Measurements from ENCODE around the gene TPI1.

Gene TPI1

GRCh38 chr12:6909421-6910145, 42.3 kb downstream of the TPI1 start:
- H3K4me1 ChIP-seq (ENCODE audit: insufficient read depth, low read length, severe bottlenecking) = peaks cover 13% of the 10 kb centered on the region
- H3K9me2 ChIP-seq (ENCODE audit: low read depth, low read length) = no peaks in the 10 kb centered on the region
- H2AFZ ChIP-seq (ENCODE audit: low read length) = no peak overlapping the region
- no peaks in the 10 kb centered on the region for H3K9me3 ChIP-seq (ENCODE audit: low read length)
- H3K36me3 ChIP-seq (ENCODE audit: insufficient read depth, low read length) = no peaks in the 10 kb centered on the region
- H3K27ac ChIP-seq (ENCODE audit: low read depth, low read length, poor library complexity, severe bottlenecking) = no peak overlapping the region
- H3K4me3 ChIP-seq (ENCODE audit: low read depth, low read length, poor library complexity, severe bottlenecking) = no peak overlapping the region
- no peak for TF ChIP-seq EZH2 (IDR thresholded peaks at IDR 0.05; ENCODE audit: borderline replicate concordance, low read length)
- TF ChIP-seq, protein P1, sequence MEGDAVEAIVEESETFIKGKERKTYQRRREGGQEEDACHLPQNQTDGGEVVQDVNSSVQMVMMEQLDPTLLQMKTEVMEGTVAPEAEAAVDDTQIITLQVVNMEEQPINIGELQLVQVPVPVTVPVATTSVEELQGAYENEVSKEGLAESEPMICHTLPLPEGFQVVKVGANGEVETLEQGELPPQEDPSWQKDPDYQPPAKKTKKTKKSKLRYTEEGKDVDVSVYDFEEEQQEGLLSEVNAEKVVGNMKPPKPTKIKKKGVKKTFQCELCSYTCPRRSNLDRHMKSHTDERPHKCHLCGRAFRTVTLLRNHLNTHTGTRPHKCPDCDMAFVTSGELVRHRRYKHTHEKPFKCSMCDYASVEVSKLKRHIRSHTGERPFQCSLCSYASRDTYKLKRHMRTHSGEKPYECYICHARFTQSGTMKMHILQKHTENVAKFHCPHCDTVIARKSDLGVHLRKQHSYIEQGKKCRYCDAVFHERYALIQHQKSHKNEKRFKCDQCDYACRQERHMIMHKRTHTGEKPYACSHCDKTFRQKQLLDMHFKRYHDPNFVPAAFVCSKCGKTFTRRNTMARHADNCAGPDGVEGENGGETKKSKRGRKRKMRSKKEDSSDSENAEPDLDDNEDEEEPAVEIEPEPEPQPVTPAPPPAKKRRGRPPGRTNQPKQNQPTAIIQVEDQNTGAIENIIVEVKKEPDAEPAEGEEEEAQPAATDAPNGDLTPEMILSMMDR (IDR thresholded peaks at IDR 0.05; ENCODE audit: low read length) = no peak
- H3K4me2 ChIP-seq (ENCODE audit: low read length) = no peak overlapping the region
- H3K79me2 ChIP-seq (ENCODE audit: insufficient read depth, low read length) = no peaks in the 10 kb centered on the region
- H3F3A ChIP-seq (ENCODE audit: insufficient read depth, low read length) = no peaks in the 10 kb centered on the region
- no peaks in the 10 kb centered on the region for H4K20me1 ChIP-seq (ENCODE audit: insufficient read depth, low read length)
- H3K9ac ChIP-seq (ENCODE audit: low read length) = no peak overlapping the region
- H3K27me3 ChIP-seq (ENCODE audit: insufficient read depth, low read length) = 0 out of 2 replicates have a peak, but pooled peaks cover 5% of the 10 kb centered on the region

DNA sequence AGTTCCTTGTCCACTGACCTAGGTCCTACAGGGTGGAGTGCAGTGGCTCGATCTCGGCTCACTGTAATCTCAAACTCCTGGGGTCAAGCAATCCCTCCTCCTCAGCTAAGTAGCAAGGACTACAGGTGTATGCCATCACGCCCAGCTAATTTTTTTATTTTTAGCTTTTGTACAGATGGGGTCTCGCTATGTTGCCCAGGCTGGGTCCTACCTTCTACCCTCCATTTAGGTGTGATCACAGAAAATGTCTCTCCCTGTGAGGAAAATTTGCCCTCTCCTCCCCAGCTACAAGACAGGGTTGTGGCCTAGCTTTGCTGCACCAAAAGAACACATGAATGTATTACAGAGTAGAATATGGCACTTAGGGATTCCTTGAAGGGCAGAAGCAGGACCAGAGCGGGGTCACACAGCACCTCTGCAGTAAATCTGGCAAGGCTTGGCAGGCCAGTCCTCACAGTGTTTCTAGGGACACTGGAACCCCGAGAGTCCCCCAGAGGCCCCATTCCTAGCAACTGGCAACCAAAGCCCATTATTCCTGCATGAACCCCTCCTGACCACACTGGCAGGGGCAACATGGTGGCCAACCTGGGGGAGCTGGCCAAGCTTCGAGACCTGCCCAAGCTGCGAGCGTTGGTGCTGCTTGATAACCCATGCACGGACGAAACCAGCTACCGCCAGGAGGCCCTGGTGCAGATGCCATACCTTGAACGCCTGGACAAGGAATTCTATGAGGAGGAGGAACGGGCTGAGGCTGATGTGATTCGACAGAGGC, 45.0 kb downstream of the TPI1 start:
- no peaks in the 10 kb centered on the region for H3K9me2 ChIP-seq (ENCODE audit: low read depth, low read length)
- no peak overlapping the region for H3K4me3 ChIP-seq (ENCODE audit: low read depth, low read length, poor library complexity, severe bottlenecking)
- H3F3A ChIP-seq (ENCODE audit: insufficient read depth, low read length) = no peaks in the 10 kb centered on the region
- no peak overlapping the region for H2AFZ ChIP-seq (ENCODE audit: low read length)
- no peak overlapping the region for H3K9ac ChIP-seq (ENCODE audit: low read length)
- H3K79me2 ChIP-seq (ENCODE audit: insufficient read depth, low read length) = no peaks in the 10 kb centered on the region
- H3K9me3 ChIP-seq (ENCODE audit: low read length) = no peaks in the 10 kb centered on the region
- H3K36me3 ChIP-seq (ENCODE audit: insufficient read depth, low read length) = no peaks in the 10 kb centered on the region
- H3K27me3 ChIP-seq (ENCODE audit: insufficient read depth, low read length) = peaks cover 10% of the 10 kb centered on the region; the same call in 1 of the 2 replicates
- no peaks in the 10 kb centered on the region for H4K20me1 ChIP-seq (ENCODE audit: insufficient read depth, low read length)
- no peak overlapping the region for H3K4me2 ChIP-seq (ENCODE audit: low read length)
- peaks cover 14% of the 10 kb centered on the region for H3K4me1 ChIP-seq (ENCODE audit: insufficient read depth, low read length, severe bottlenecking)
- TF ChIP-seq EZH2 (IDR thresholded peaks at IDR 0.05; ENCODE audit: borderline replicate concordance, low read length) = no peak
- TF ChIP-seq, protein P1 (IDR thresholded peaks at IDR 0.05; ENCODE audit: low read length) = no peak
- H3K27ac ChIP-seq (ENCODE audit: low read depth, low read length, poor library complexity, severe bottlenecking) = no peak overlapping the region

- Histone ChIP-seq H4K20me1 (ENCODE audit: insufficient read depth, low read length) (no peaks in the 10 kb centered on the region), H3K4me2 (ENCODE audit: low read length) (peak within 1 kb of the TSS; percentile 51), H3K4me3 (ENCODE audit: low read depth, low read length, poor library complexity, severe bottlenecking) (peak within 1 kb of the TSS; percentile 45), H3K27me3 (ENCODE audit: insufficient read depth, low read length) (peaks cover 10% of the 10 kb centered on the region; the same call in 1 of the 2 replicates), H3K4me1 (ENCODE audit: insufficient read depth, low read length, severe bottlenecking) (peaks cover 14% of the 10 kb centered on the region), H3F3A (ENCODE audit: insufficient read depth, low read length) (no peaks in the 10 kb centered on the region), H3K9me3 (ENCODE audit: low read length) (no peaks in the 10 kb centered on the region), H3K9ac (ENCODE audit: low read length) (peak within 1 kb of the TSS; percentile 3; the same call in 1 of the 2 replicates), H3K36me3 (ENCODE audit: insufficient read depth, low read length) (no peaks in the 10 kb centered on the region), H3K79me2 (ENCODE audit: insufficient read depth, low read length) (no peaks in the 10 kb centered on the region), H3K9me2 (ENCODE audit: low read depth, low read length) (no peaks in the 10 kb centered on the region), H3K27ac (ENCODE audit: low read depth, low read length, poor library complexity, severe bottlenecking) (no peak within 1 kb of the TSS), H2AFZ (ENCODE audit: low read length) (no peak within 1 kb of the TSS)
- no peak for TF ChIP-seq EZH2 (IDR thresholded peaks at IDR 0.05; ENCODE audit: borderline replicate concordance, low read length)
- TF ChIP-seq, protein P1 (IDR thresholded peaks at IDR 0.05; ENCODE audit: low read length) = no peak
Observed at GRCh38 chr12:6914246-6914946, 47.1 kb downstream of the TPI1 start, which contains the start of gene ENO2. Gene ENO2, plus strand, starts transcription at chr12:6914580. Its CDS starts 1,253 bp downstream, at chr12:6915833.

All from OCI-LY1 (cell line).